Fibroblast of skin of back (primary cell): ENCODE measurements around the gene SEMA5B.

ENCODE experiments used
- DNase-seq: peaks from one replicate; pipeline ENCODE4 v3.0.0-alpha.2; 2013

Gene SEMA5B

DNA sequence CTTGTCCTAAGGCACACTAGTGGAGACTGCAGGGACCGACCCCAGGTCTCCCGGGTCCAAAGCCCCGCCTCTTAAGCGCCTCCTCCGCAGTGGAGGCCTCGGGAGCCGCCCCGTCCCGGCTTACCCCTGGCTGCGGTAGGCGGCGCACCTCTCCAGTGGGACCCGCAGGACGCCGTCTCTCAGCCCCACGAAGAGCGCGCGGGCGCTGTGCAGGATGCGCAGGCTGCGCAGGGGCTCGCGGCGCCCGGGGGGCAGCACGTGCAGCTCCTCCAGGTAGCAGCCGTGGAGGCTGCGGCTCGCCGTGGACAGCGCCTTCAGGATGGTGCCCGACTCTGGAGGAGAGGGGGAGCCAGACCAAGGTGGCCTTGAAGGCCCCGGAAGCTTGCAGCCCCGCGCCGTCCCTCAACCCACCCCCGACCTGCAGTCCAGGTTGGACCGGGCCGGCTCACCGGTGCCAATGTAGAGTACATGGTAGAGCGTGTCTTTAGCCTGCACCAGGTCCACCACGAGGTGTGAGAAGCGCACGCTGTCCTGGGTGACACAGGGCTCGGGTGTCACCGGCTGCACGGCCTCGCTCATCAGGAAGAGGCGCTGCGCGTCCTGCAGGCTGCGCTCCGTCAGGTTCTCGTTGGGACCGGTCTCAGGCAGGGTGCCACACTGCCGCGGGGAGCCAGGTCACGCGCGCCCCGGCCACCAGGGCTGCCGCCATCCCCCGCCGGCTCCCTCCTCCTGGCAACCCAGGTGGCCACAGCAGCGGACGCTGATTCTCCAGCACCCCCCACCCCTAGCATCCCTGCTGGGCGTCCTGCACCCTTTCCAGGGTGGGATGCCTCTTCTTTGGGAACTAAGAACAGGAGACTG, 105.5 kb downstream of the SEMA5B start:
- DNase-seq: no peak

DNA sequence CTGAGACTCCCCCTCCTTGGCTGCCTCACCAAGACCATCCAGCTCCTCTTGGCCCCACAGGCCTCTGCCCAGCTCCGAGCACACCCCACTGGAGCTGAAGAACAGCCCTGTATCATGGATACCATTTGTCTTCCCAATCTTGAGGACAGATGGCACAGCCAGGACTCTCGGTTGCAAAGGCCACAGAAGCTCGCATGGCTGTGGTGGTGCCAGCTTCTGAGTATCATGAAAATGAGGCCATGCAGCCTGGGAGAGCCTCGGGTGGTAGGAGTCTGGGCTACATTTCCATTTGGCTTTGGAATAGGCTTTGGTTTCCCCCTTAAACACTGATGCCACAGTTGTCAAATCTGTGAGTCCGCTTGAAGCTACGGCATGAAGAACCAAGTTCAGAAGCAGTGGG, 106.6 kb downstream of the SEMA5B start:
- DNase-seq: no peak

DNA sequence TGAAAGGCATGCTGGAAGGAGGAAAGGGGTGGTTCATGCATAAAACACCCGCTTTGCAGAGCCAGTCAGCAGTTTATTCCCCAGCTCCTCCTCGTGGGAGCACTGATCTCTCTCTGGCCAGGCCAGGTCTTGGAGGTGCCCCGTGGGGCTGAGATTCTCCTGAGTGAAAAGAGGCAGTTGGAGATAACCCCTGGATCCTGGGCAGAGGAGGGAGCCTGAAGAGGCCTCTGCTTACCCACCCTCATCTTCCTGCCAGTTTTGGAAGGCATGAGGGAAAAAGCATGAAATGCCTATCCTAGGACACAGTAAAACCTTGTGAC, 108.3 kb downstream of the SEMA5B start:
- DNase-seq: no peak

DNA sequence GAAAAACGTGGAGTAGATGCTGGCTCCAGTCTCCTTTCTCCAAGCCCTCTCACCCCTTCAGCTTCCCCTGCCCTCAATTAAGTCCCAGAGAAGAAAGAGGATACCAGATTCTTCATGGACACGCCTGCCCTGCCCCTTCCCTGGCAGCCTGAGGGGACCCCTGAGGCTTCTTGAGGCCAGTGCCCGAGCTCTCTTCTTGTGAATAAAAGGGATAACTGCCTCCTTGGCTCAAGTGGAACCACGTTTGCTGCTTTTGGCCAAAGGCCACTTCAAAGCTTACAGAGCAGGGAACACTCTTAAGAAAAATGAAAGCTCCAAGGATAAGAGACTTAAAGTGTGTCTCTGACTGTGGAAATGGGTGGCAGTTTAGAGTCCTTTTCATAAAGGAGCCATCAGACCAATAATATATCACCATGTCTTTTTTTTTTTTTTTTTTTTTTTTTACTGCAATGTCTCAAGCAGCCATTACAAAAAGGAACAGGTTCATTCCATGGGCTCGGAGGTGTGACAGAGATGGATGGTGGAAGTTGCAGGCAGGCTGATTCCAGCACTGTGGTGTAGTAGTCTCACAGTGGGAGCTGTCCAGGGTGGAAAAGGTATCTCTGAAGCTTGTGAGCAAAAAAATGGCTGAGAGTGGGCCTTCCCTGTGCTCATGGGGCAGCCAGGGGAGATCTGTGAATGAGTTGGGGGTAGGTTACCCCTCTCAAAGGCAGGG, 108.8 kb downstream of the SEMA5B start:
- peak; percentile 16 for DNase-seq

DNA sequence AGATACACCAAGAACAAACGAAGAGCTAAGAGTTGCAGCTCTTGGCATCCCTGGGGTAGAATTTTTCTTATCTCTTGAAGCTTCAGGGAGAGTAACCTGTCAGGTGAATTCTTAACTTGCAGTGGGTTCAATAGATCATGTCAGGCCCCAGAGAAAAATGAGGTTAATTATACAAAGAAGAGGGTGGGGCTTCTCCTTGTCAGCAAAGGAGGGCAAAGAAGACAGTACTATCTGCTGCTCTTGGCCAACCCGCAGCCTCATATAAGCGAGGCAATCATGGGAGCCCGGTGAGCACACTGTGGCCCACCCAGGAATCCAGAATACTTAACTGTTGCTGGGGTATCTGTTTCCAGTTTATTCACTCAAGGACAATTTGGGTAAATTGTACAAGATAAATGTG, 110.2 kb downstream of the SEMA5B start:
- no peak for DNase-seq

DNA sequence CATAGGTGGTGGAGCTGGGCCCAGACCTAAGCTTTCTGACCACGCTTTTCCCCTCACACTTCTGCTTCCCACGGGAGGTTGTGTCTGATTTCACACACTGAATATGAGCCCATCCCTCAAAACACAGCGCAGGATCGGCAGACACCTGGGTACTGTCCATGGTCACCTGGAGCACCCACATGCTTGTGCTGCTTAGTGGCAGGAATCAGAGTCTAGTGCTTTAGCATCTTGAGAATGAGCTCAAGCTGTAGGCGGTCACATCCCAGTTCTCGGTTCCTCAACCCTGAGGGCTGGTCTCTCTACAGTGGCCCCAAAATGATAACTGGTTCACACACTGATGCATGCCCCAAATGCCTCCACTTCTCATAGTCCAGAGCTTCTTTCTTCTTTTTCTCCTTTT, 111.0 kb downstream of the SEMA5B start:
- no peak for DNase-seq

DNA sequence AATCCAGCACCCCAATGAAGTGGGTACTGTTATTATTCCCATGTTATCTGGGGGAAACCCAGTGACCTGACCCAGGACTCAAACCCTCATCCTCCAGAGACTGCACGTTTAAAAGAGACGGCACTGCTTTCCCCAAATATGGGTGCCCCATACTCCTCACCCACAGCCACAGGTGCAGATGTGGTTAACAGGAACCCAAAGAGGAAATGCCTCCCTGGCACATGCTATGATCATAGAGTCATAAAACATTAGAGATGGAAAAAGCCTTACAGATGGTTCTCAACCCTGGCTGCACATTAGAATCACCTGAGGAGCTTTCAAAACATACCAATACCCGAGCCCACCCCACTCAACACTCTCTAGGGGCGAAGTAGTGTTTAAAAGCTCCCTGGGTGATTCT, 111.5 kb downstream of the SEMA5B start:
- DNase-seq: no peak

DNA sequence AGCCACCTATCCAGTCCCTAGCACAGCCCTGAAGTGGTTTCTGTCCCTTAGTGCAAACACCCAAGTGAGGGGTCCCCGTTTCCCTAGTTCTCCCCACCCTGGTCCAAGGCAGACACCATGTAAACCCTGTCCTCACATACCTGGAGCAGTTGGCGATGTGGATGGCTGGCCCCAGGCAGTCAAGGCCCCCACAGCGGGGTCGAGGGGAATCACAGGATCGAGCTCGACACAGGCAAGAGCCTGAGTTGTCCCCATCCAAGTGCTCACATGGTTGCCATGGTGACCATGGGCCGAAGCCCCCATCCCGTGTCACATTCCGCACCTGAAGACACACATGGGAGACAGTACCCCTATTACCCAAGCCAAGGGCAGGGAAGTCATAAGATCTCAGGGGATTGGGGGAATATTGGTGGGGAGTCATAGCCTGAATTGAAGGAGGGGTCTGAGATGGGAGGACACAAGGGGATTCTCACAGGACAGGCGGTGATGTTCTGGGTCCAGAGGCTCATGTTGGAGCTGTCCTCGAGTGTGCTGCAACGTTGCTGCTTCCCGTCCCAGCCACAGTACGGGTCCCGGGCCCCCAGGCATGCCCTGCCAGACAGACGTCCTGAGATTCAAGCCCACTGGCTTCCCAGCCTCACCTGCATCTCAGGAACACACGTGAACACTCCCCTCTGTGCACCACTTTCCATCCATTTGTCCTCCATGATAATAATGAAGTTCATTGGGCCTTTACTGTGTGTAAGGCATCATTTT, 112.1 kb downstream of the SEMA5B start:
- no peak for DNase-seq

DNA sequence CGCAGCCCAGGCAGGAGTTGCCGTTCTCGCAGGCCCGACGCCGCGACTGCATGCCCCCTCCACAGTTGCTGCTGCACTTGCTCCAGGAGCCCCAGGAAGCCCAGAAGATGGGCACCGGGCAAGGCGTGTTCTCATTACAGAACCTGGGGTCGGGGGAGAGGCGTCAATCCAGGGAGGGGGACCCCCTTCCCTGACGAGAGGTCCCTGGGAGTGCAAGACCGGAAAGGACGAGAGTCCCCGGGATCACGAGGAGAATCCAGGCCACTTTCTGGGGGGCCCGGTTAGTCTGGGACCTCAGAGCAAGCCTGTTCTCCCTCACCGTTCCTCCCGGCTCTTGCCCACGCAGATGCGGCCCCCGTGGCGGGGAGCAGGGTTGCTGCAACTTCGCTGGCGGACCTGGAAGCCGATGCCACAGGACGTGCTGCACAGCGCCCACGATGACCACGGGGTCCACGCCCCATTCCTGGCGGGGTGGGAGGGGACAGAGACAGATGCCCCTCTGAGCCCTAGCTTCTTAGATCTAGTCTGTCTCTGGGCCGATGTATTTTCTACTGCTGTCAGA, 113.9 kb downstream of the SEMA5B start:
- DNase-seq: no peak

DNA sequence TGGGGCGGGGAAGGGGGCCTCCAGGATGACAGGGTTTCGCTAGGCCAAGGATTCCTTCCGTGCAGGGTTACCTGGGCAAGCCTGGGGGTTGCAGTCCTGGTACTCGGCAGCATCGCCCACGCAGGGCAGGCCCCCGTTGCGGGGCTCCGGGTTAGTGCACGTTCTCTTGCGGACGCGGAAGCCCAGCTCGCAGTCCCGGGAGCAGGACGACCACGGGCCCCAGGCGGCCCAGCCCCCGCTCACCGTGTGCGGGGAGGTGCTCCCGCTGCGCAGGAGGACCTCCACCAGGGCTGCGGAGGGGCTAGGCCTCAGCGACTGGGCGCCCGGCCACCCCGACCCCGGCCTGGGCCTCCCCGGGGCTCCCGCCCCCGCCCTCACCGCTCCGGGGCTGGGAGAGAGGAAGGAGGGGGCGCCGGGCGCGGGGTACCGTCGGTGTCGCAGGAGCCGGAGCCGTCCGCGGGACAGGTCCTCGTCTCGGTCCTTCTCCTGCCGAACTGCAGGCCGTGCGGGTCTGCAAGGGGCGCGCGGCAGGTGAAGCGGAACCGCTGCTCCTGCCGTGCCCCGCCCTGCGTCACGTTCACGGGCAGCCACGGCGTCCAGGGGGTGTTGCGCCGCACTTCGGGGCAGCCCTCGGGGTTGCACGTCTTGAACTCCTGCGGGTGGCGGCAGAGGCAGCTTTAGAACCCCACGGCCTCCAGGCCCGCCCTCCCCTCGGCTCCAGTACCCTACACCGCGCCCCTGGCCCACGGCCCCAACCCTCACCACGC, 114.6 kb downstream of the SEMA5B start:
- no peak for DNase-seq

DNA sequence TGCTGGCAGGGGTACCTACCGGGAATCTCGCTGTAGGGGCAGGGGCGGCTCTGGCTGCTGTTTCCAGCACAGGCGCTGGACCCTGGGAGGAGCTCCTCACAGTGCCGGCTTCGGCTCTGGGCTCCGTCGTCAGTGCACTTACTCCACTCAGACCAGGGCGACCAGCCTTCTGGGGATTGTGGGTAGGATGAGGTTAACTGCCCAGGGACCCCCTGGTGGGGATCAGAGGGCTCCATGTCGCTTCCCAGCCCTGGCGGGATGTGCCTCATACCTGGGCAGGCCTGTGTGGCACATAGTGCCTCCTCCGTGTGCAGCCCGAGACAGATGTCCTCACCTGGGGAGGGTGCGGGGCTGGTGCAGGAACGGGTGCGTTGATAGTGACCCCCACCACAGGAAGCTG, 115.7 kb downstream of the SEMA5B start:
- no peak for DNase-seq

DNA sequence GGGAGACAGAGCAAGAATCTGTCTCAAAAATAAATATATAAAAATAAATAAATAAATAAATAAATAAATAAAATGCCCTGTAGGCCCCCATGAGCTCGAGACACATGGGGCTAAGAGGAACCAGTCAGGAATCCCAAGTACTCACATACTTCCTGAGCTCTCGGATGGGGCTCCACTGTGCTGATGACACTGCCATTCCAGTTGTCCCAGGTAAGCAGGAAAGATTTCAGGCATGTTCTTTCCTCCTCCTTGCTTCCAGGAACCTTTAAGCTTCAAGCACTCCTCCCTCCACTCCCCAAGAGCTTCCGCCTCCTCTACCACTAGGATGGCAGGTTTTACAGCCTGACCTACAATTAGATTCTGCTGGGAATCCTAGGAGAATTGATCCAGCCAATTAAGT, 119.3 kb downstream of the SEMA5B start:
- DNase-seq: no peak

DNA sequence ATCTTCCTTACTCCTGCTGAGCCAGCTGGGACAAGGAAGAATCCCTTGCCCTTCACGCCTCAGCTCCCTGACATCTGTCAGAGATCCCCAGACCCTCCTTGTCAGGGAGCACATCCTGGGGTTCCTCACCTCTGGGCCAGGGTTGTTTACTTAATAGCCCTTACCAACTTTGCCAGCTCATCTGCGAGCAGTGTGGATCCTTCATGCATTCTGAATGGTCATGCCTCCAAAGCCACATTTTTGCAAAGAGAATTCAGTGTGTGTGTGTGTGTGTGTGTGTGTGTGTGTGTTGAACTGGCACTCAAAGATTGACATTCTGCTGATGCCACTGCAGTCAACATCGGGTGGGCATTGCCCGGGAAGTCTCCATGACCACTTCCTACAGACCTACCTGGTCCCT, 120.1 kb downstream of the SEMA5B start:
- DNase-seq: no peak

DNA sequence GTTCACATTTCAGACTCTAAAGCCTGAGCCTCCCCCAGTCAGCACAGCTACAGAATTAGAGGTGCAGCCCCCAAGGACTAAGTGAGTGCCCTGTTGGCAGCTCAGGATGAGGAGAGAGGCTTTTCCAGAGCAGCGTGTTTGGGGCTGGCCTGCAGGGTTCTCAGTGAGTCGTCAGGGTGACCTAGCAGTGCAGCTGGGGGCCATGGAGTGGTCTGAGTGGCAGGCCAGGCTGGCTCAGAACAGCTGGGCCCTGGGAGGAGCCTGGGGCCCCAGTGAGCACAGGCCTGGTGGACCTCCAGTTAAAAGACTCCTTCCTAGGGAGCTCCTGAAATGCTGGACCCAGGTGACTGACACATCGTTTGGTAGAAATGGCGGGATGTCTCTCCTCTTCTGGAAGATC, 124.4 kb downstream of the SEMA5B start:
- DNase-seq: no peak

DNA sequence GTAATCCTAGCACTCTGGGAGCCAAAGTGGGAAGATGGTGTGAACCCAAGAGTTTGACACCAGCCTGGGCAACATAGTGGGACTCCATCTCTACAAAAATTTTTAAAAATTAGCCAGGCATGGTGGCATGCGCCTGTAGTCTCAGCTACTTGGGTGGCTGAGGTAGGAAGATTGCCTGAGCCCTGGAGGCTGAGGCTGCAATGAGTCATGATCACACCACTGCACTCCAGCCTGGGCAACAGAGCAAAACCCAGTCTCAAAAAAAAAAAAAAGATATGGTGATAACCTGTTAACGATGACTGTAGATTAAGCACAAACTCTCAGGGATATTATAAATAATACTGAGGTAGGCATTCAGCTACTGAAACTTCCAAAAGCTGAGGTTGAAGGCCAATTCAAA, 125.2 kb downstream of the SEMA5B start:
- DNase-seq: no peak

DNA sequence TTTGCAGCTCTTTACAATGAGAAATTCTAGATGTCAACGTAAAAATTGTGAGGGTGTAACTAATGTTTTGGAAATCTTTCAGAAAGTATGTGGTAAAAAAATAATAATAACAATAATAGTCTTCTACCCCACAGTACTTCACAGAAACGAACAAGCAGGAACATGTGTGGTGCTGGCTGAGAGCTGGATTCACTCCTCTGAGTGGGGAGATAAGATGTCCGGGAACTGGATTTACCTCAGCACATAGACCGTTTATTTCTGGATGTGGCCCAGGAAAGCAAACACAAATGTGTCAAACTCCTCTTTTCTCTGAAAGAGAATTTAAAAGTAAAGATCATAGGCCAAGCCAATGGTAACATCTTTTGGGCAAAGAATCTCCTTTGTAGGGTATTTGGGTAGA, 129.3 kb downstream of the SEMA5B start:
- DNase-seq: no peak

DNA sequence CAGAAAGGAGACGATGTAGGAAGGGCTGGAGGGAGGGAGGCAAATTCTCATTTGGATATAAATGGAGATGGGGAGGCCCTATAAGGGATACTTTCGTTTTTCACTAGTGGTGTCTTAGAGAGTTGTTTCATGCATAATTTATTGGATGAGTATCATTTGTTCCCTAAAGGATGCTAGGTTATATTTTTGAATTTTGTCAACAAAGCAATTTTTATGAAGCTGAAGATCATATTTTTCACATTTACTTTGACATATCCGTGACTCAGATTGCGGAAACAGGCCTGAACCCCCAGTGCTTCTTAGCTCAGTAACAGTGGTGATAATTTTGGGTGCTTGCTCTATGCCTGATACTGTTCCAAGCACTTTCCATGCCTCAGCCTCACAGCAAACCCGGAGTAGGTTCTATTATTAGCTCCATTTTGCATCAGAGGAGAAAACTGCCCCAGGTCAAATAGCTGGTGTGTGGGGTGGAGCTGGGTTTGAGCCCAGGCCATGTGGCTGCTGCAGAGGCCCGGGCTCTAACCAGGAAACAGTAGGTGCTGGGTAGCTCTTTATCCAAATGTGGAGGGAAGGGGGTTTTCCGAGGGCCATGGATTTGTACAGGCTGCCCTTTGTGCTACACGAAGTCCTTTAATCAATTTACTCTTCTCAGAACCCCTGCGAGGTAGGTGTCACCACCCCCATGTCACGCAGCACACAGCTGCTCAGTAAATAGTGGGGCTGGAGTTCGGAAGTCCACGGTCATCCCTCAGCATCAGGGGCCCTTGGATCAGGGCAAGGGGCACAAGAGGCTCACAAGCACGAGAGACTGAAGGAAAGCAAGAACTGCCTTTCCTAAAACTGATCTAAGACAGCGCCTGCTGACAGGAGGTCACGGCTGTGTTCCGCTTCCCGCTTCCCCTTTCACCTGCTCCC, 133.6 kb downstream of the SEMA5B start:
- no peak for DNase-seq

DNA sequence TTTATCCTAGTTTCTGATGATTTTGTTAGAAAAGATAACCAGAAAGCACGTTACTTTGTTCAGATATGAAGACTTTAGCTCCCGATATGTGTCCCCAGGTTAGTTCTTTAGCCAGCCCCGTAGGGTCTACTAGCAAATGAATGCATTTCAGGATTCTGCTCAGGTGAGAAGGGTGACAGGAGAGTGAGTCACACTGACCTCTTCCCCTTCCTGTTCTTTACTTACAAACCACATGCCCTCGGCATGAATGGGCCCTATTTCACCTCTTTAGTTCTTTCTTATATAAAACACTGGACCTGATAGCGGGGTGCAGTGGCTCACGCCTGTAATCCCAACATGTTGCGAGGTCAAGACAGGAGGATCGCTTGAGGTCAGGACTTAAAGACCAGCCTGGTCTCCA, 134.3 kb downstream of the SEMA5B start:
- no peak for DNase-seq

DNA sequence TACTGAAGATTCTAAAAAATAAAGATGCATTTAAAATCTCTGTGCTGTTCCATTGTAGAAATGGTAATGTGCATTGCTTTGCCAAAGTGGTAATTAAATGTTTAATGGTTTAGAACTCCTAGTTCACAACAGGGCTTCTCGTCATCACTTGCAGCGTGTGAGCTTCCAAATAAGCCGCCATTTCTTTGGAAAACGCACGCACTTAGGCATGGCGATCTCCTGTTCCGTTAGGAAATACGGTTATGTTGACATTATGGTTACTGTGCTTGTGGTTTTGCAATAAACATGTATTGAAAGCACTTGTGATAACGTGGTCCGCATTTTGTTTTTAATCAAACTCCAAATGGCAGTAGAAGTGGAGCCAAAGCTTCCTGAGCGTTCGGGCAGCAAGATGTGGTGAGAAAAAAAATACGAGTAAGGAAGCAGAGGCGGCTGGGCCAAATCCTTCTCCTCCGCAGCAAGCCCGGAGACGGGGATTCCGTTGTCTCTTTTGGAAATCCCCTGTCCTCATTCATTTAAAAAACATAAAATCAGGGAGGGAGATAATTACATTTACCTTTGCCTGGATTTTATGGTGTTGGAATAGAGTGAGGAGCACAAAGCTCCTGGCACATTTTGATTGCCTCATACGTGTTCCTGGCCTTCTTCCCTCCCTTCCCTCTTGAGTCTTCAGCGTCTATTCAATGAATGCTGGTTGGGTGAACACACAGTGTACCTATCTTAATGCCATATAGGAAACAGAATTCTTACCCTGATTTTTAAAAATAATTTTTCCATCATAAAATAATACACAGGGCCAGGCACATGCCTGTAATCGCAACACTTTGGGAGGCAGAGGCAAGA, 135.2 kb downstream of the SEMA5B start:
- no peak for DNase-seq

DNA sequence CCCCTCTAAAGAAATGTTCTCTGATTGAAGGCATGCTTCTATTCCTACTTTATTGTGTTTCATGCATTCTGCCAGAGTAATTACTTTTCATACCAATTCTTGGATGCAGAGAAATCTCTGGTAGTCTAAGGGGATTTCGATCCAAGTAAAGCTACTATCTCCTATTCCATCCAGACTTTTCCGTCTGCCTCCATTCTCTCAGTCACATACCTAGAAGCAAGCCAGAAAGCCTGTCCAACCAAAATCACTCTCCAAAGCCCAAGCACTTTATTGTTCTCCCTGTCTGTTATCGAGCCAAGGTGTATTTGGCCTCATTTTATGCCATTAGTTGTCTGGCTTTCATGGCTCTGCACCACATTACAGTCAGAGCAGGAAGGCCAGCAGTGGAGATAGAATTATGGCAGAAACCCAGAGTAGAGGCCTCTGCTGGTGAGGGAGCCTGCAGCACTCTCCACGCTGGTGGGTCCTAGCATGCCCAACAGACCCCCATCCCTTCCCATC, 136.8 kb downstream of the SEMA5B start:
- DNase-seq: no peak
